ENCODE data around the gene KCNJ14.
A peak's percentile ranks its signal among the peaks of the same experiment; 100 is the strongest.
"Not testable (repeated sequence)": the region's sequence is repeated elsewhere in the genome, so short reads cannot be mapped to it uniquely, and the experiment has no call there.

KCNJ14 gene

GRCh38 chr19:48473161-48473966 is 18.0 kb downstream of the KCNJ14 start:
- no peak for DNase-seq

- no peak for DNase-seq
Observed at GRCh38 chr19:48474084-48474592, 18.8 kb downstream of the KCNJ14 start.

GRCh38 chr19:48475369-48476068 is 20.1 kb downstream of the KCNJ14 start:
- DNase-seq: no peak

GRCh38 chr19:48476176-48476575 is 20.8 kb downstream of the KCNJ14 start:
- no peak for DNase-seq

GRCh38 chr19:48477067-48477685 is 21.8 kb downstream of the KCNJ14 start:
- DNase-seq: no peak

- no peak for DNase-seq
Observed at GRCh38 chr19:48477698-48478338, 22.4 kb downstream of the KCNJ14 start.

- no peak for DNase-seq
Observed at GRCh38 chr19:48478339-48479256, 23.2 kb downstream of the KCNJ14 start.

- DNase-seq: no peak
Observed at GRCh38 chr19:48479686-48480085, 24.3 kb downstream of the KCNJ14 start.

- no peak for DNase-seq
Observed at GRCh38 chr19:48480183-48480557, 24.8 kb downstream of the KCNJ14 start.

- DNase-seq: peak; percentile 10 to 28
Observed at GRCh38 chr19:48480558-48481500, 25.5 kb downstream of the KCNJ14 start.

GRCh38 chr19:48481846-48482639 is 26.7 kb downstream of the KCNJ14 start:
- DNase-seq: no peak

- no peak for DNase-seq
Observed at GRCh38 chr19:48483301-48483700, 27.9 kb downstream of the KCNJ14 start.

GRCh38 chr19:48484247-48484893 is 29.0 kb downstream of the KCNJ14 start:
- DNase-seq: no peak

- no peak for DNase-seq
Observed at GRCh38 chr19:48484931-48485612, 29.7 kb downstream of the KCNJ14 start.

- DNase-seq: not testable (repeated sequence)
Observed at GRCh38 chr19:48486706-48487105, 31.3 kb downstream of the KCNJ14 start.

- DNase-seq: no peak
Observed at GRCh38 chr19:48487544-48487943, 32.2 kb downstream of the KCNJ14 start.

GRCh38 chr19:48487948-48488347 is 32.6 kb downstream of the KCNJ14 start:
- DNase-seq: no peak

GRCh38 chr19:48488478-48488877 is 33.1 kb downstream of the KCNJ14 start:
- not testable (repeated sequence) for DNase-seq

Measured in Kasumi-1 (cell line).